ENCODE results near the gene HOMER3.

HOMER3 gene

DNA sequence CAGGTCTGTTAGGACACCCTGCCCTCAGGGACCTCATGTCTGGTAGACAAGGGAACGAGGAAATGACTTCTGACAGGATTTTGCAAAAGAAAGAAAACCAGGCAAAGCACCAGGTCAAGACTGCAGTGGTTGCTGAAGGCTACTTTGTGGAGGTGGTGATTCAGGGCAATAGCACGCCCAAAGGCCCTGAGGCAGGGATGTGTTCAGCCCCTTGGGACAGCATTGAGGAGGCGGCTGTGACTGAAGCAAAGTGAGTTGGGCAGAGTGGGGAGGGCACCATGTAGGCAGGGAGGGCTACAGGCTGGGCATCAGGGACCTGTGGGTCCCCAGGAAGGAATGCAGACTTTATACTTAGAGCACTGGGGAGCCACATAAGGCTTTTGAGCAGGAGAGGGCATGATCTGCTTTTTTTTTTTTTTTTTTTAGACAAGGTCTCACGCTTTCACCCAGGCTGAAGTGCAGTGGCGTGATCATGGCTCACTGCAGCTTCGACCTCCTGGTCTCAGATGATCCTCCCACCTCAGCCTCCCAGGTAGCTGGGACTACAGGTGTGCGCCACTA lies 10.8 kb upstream of the HOMER3 start:
- DNase-seq: no peak
- H3K4me3 ChIP-seq (ENCODE audit: low read depth, low read length): no peak overlapping the region
- no peaks in the 10 kb centered on the region for H3K36me3 ChIP-seq
- no peaks in the 10 kb centered on the region for H3K27me3 ChIP-seq (ENCODE audit: insufficient read depth, low read depth, severe bottlenecking)
- TF ChIP-seq, protein P1, sequence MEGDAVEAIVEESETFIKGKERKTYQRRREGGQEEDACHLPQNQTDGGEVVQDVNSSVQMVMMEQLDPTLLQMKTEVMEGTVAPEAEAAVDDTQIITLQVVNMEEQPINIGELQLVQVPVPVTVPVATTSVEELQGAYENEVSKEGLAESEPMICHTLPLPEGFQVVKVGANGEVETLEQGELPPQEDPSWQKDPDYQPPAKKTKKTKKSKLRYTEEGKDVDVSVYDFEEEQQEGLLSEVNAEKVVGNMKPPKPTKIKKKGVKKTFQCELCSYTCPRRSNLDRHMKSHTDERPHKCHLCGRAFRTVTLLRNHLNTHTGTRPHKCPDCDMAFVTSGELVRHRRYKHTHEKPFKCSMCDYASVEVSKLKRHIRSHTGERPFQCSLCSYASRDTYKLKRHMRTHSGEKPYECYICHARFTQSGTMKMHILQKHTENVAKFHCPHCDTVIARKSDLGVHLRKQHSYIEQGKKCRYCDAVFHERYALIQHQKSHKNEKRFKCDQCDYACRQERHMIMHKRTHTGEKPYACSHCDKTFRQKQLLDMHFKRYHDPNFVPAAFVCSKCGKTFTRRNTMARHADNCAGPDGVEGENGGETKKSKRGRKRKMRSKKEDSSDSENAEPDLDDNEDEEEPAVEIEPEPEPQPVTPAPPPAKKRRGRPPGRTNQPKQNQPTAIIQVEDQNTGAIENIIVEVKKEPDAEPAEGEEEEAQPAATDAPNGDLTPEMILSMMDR (IDR thresholded peaks at IDR 0.05; ENCODE audit: low read depth, low read length): no peak
- H3K9me3 ChIP-seq (ENCODE audit: severe bottlenecking): peaks cover 2% of the 10 kb centered on the region
- no peak overlapping the region for H3K27ac ChIP-seq

GRCh38 chr19:18949858-18950257 lies 8.8 kb upstream of the HOMER3 start:
- no peak for DNase-seq
- Histone ChIP-seq H3K36me3 (no peaks in the 10 kb centered on the region), H3K9me3 (ENCODE audit: severe bottlenecking) (peaks cover 2% of the 10 kb centered on the region), H3K4me3 (ENCODE audit: low read depth, low read length) (no peak overlapping the region), H3K27me3 (ENCODE audit: insufficient read depth, low read depth, severe bottlenecking) (no peaks in the 10 kb centered on the region), H3K27ac (no peak overlapping the region)
- TF ChIP-seq, protein P1 (IDR thresholded peaks at IDR 0.05; ENCODE audit: low read depth, low read length): no peak

GRCh38 chr19:18948976-18949356 lies 7.9 kb upstream of the HOMER3 start:
- no peak for DNase-seq
- H3K27ac ChIP-seq: no peak overlapping the region
- TF ChIP-seq, protein P1 (IDR thresholded peaks at IDR 0.05; ENCODE audit: low read depth, low read length): no peak
- no peaks in the 10 kb centered on the region for H3K36me3 ChIP-seq
- no peak overlapping the region for H3K4me3 ChIP-seq (ENCODE audit: low read depth, low read length)
- peaks cover 2% of the 10 kb centered on the region for H3K9me3 ChIP-seq (ENCODE audit: severe bottlenecking)
- H3K27me3 ChIP-seq (ENCODE audit: insufficient read depth, low read depth, severe bottlenecking): no peaks in the 10 kb centered on the region

DNA sequence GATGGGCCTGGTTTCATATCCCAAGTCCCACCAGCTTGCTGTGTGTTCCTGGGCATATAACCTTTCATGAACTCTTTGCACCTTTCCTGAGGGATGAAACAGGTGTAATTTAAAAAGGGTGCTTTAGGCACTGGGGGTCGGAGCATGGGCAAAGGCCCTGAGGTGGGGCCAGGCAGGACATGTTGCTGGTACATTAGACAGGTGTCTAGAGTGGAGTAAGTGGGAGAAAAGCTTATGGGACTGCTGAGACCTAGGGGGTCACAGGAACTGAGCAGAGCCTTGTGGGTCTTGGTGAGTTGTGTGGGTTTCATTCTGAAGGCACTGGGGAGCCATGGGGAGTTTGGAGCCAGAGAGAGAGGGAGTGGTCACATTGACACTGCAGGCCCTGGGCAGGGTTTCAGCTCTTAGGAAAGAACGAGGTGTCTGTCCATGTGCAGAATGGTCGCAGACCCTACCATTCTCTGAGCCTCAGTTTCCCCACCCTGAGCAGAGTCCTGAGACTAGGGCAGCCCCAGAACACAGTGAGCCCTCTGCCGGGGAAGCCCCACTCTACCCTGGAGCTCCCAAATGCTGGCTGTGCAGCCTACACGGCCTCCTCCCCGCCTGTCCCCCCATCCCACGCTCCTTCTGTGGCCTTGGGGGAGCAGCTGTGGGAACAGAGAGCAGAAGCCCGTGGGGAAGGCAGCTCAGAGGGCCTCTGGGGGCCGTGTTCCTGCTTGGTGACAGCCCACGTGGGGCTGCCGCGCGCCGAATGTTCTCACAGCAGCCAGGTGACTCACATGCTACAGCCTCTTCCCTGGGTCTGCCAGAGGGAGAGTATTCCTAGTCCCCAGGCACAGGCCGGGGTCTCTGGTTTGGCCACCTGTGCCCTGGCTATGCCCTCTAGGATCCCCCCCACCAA lies 7.3 kb upstream of the HOMER3 start:
- no peak for DNase-seq
- Histone ChIP-seq H3K9me3 (ENCODE audit: severe bottlenecking) (peaks cover 2% of the 10 kb centered on the region), H3K27me3 (ENCODE audit: insufficient read depth, low read depth, severe bottlenecking) (no peaks in the 10 kb centered on the region), H3K27ac (no peak overlapping the region), H3K4me3 (ENCODE audit: low read depth, low read length) (no peak overlapping the region), H3K36me3 (no peaks in the 10 kb centered on the region)
- TF ChIP-seq, protein P1 (IDR thresholded peaks at IDR 0.05; ENCODE audit: low read depth, low read length): no peak

DNA sequence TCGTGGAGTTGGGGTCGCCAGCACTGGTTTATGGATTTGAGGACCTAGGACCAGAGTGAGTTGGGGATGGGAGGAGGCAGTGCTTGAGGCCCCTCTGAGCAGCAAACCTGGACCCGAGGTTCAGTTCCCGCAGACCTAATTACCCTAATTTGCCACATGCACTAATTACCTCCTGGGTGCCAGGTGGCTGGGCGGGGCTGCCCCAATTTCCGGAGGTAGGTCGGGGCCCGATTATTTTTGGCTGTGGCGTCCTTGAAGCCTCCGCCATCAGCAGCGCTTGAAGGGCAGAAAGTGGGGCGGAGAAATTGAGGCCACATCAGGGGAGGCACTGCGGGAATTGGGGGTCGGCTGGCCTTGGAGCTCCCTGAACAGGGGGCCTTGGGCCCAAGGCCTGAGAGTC lies 5.9 kb upstream of the HOMER3 start:
- no peak for DNase-seq
- no peaks in the 10 kb centered on the region for H3K27me3 ChIP-seq (ENCODE audit: insufficient read depth, low read depth, severe bottlenecking)
- peaks cover 2% of the 10 kb centered on the region for H3K9me3 ChIP-seq (ENCODE audit: severe bottlenecking)
- H3K36me3 ChIP-seq: no peaks in the 10 kb centered on the region
- no peak overlapping the region for H3K4me3 ChIP-seq (ENCODE audit: low read depth, low read length)
- H3K27ac ChIP-seq: no peak overlapping the region
- TF ChIP-seq, protein P1 (IDR thresholded peaks at IDR 0.05; ENCODE audit: low read depth, low read length): no peak

Measured in WERI-Rb-1 (cell line).